H1 (cell line): ENCODE data around the gene TRIM43B. TPM values are rescaled to one million over a fixed set of nuclear protein-coding genes. Genes with fewer than 3 reads are reported as not detected.
"Not testable (repeated sequence)": the region's sequence is repeated elsewhere in the genome, so short reads cannot be mapped to it uniquely, and the experiment has no call there.

Experiments used
- CTCF ChIA-PET: fragments of 300-600 bp; sonication (Branson Sonifier 250); formaldehyde crosslinking; loops from one replicate; lab custom pipeline; 2021; ENCODE audit not compliant: partially characterized antibody; lab: Charles Lee
- POLR2A ChIA-PET: fragments of 300-600 bp; sonication (Branson Sonifier 250); formaldehyde crosslinking; loops from one replicate; lab custom pipeline; 2021; ENCODE audit warnings: inconsistent platforms; ENCODE audit not compliant: partially characterized antibody; lab: Charles Lee
- DNase-seq, 2 experiments: peaks; one replicate each; pipeline versions ENCODE4 v3.0.0 to v3.0.0-alpha.2; 2010 to 2022; ENCODE audit warnings: low spot score in 2 of 2, low read depth in 1 of 2, mixed read lengths in 1 of 2
- FAIRE-seq: peaks from 2 replicates; lab custom pipeline; 2011; peaks lifted over from hg19 to GRCh38; lab: Jason Lieb, UNC
- H2AFZ ChIP-seq: 2 replicates; pipeline ENCODE4 v1.8.1; 2012; ENCODE audit warnings: low read length, inconsistent platforms
- H2AK5ac ChIP-seq: 2 replicates; pipeline ENCODE4 v1.6.1; 2013; ENCODE audit warnings: low read depth, low read length
- H2BK120ac ChIP-seq: replicated peaks from 2 replicates; pipeline ENCODE3; 2013; ENCODE audit warnings: low read depth, low read length, inconsistent platforms
- H2BK12ac ChIP-seq: 2 replicates; pipeline ENCODE4 v1.6.1; 2013; ENCODE audit warnings: low read depth, low read length
- H2BK15ac ChIP-seq: 2 replicates; pipeline ENCODE4 v1.6.1; 2013; ENCODE audit warnings: low read length
- H2BK20ac ChIP-seq: 2 replicates; pipeline ENCODE4 v1.6.1; 2013; ENCODE audit warnings: low read length
- H2BK5ac ChIP-seq: 2 replicates; pipeline ENCODE4 v1.6.1; 2013; ENCODE audit warnings: low read depth, low read length
- H3K14ac ChIP-seq: 2 replicates; pipeline ENCODE4 v1.6.1; 2013; ENCODE audit warnings: inconsistent platforms; ENCODE audit not compliant: insufficient read length
- H3K18ac ChIP-seq: 2 replicates; pipeline ENCODE4 v1.6.1; 2013; ENCODE audit warnings: low read length; ENCODE audit errors: extremely low read depth
- H3K23ac ChIP-seq: 2 replicates; pipeline ENCODE4 v1.6.1; 2013; ENCODE audit warnings: inconsistent platforms; ENCODE audit not compliant: insufficient read length
- H3K23me2 ChIP-seq: 2 replicates; pipeline ENCODE4 v1.6.1; 2013; ENCODE audit warnings: low read depth, low read length
- H3K27ac ChIP-seq: 2 replicates; pipeline ENCODE4 v1.6.1; 2011; ENCODE audit warnings: low read depth, low read length, inconsistent platforms
- H3K27me3 ChIP-seq, 4 experiments: replicated peaks in 1 of 4; 1 replicate in 1 of 4; 2 replicates in 3 of 4; pipeline versions ENCODE4 v1.6.1 to v1.8.1; 2011 to 2013; ENCODE audit warnings: low read length in 3 of 4, mild to moderate bottlenecking in 3 of 4, inconsistent platforms in 2 of 4, mixed read lengths in 2 of 4, moderate library complexity in 1 of 4; ENCODE audit not compliant: control insufficient read depth in 3 of 4, insufficient read depth in 3 of 4; ENCODE audit errors: extremely low read depth in 1 of 4
- H3K36me3 ChIP-seq, 4 experiments: 2 replicates each; pipeline versions ENCODE4 v1.6.1 to v1.8.1; 2011 to 2013; ENCODE audit warnings: mild to moderate bottlenecking in 4 of 4, low read length in 3 of 4, moderate library complexity in 2 of 4, control low read depth in 1 of 4, inconsistent platforms in 1 of 4; ENCODE audit not compliant: insufficient read depth in 4 of 4, control insufficient read depth in 2 of 4
- H3K4ac ChIP-seq: replicated peaks from 2 replicates; pipeline ENCODE3; 2013; ENCODE audit warnings: low read length, low read depth, mixed read lengths, inconsistent platforms; ENCODE audit not compliant: insufficient read length
- H3K4me1 ChIP-seq, 4 experiments: replicated peaks in 1 of 4; 1 replicate in 1 of 4; 2 replicates in 3 of 4; pipeline versions ENCODE4 v1.6.1 to v1.8.1; 2011 to 2013; ENCODE audit warnings: low read length in 3 of 4, inconsistent platforms in 2 of 4, mixed read lengths in 1 of 4; ENCODE audit not compliant: insufficient read depth in 4 of 4, control insufficient read depth in 3 of 4
- H3K4me2 ChIP-seq, 2 experiments: 2 replicates each; pipeline versions ENCODE4 v1.6.1 to v1.8.1; 2011 to 2013; ENCODE audit warnings: low read depth in 2 of 2, low read length in 2 of 2, control low read depth in 1 of 2, inconsistent platforms in 1 of 2, mild to moderate bottlenecking in 1 of 2; ENCODE audit not compliant: insufficient read depth in 1 of 2
- H3K4me3 ChIP-seq, 4 experiments: fragments of 200-600, 300-600 bp in 1 of 4; sonication (generic), shearing (Covaris generic), sonication (Bioruptor Twin) in 1 of 4; 2 replicates each; pipeline versions ENCODE4 v1.5.1 to v1.8.1; 2011 to 2016; ENCODE audit warnings: low read length in 4 of 4, low read depth in 3 of 4, control low read depth in 2 of 4, inconsistent platforms in 2 of 4, mild to moderate bottlenecking in 2 of 4, mixed read lengths in 1 of 4, moderate library complexity in 1 of 4; ENCODE audit not compliant: insufficient read depth in 2 of 4; ENCODE audit errors: extremely low read depth in 1 of 4
- H3K56ac ChIP-seq: replicated peaks from 2 replicates; pipeline ENCODE3; 2013; ENCODE audit warnings: low read depth, mild to moderate bottlenecking, mixed read lengths, low read length, inconsistent platforms; ENCODE audit not compliant: insufficient read length
- H3K79me1 ChIP-seq: 2 replicates; pipeline ENCODE4 v1.6.1; 2013; ENCODE audit warnings: low read depth, low read length, control low read depth
- H3K79me2 ChIP-seq, 2 experiments: 2 replicates each; pipeline versions ENCODE4 v1.6.1 to v1.8.1; 2012 to 2013; ENCODE audit warnings: low read length in 2 of 2, mild to moderate bottlenecking in 2 of 2, inconsistent platforms in 1 of 2; ENCODE audit not compliant: insufficient read depth in 2 of 2, control insufficient read depth in 1 of 2
- H3K9ac ChIP-seq, 4 experiments: replicated peaks in 1 of 4; 1 replicate in 1 of 4; 2 replicates in 3 of 4; pipeline versions ENCODE4 v1.6.1 to v1.8.1; 2011 to 2013; ENCODE audit warnings: low read depth in 3 of 4, low read length in 3 of 4, control low read depth in 2 of 4, mild to moderate bottlenecking in 2 of 4, moderate library complexity in 2 of 4, inconsistent platforms in 1 of 4; ENCODE audit errors: extremely low read depth in 1 of 4
- H3K9me3 ChIP-seq, 2 experiments: 2 replicates each; pipeline versions ENCODE4 v1.6.1 to v1.8.1; 2012 to 2013; ENCODE audit warnings: mild to moderate bottlenecking in 2 of 2, moderate library complexity in 2 of 2, control low read depth in 1 of 2, inconsistent platforms in 1 of 2, low read depth in 1 of 2, low read length in 1 of 2, mixed read lengths in 1 of 2; ENCODE audit not compliant: insufficient read depth in 2 of 2
- H4K20me1 ChIP-seq, 2 experiments: replicated peaks in 1 of 2; 2 replicates each; pipeline versions ENCODE3 to v1.8.1; 2011 to 2013; ENCODE audit warnings: inconsistent platforms in 2 of 2, low read length in 2 of 2, mild to moderate bottlenecking in 1 of 2; ENCODE audit not compliant: insufficient read depth in 2 of 2, control insufficient read depth in 1 of 2
- H4K5ac ChIP-seq: 2 replicates; pipeline ENCODE4 v1.6.1; 2013; ENCODE audit warnings: low read length, low read depth, mixed read lengths, inconsistent platforms; ENCODE audit not compliant: insufficient read length
- H4K8ac ChIP-seq: 2 replicates; pipeline ENCODE4 v1.8.0; 2013; ENCODE audit warnings: mild to moderate bottlenecking, moderate library complexity, low read length, inconsistent platforms; ENCODE audit not compliant: insufficient read depth; ENCODE audit errors: extremely low read depth
- H4K91ac ChIP-seq: replicated peaks from 2 replicates; pipeline ENCODE3; 2013; ENCODE audit warnings: low read length, mixed read lengths, inconsistent platforms; ENCODE audit not compliant: insufficient read length
- WGBS, 2 experiments: shearing (Covaris generic) in 1 of 2; methylation state at CpG; one replicate each; pipeline versions ENCODE4 v1.1.6 to v1.1.7; 2013 to 2015; ENCODE audit warnings: low lambda C conversion rate in 2 of 2, mixed read lengths in 2 of 2, inconsistent platforms in 1 of 2, low coverage in 1 of 2, missing lambda C conversion rate in 1 of 2; ENCODE audit not compliant: insufficient replicate concordance in 2 of 2, insufficient coverage in 1 of 2, insufficient read length in 1 of 2; ENCODE audit errors: extremely low coverage in 1 of 2, missing lambda C conversion rate in 1 of 2; 5-methylcytosine and 5-hydroxymethylcytosine counted together
- polyA plus RNA-seq, 7 experiments: library from polyadenylated mRNA; depleted of rRNA in 3 of 7; stranded (reverse) in 5 of 7; unstranded in 2 of 7; fragments of >200 nt in 5 of 7; fragments of 200-250 nt in 2 of 7; gene quantifications; 1 replicate in 5 of 7; 2 replicates in 1 of 7; 4 replicates in 1 of 7; pipeline versions ENCODE4 v1.2.1 to v1.2.3, GENCODE V29; 2011 to 2013; ENCODE audit warnings: missing spikeins in 2 of 7, mixed read lengths in 2 of 7
- total RNA-seq: library from RNA; stranded (reverse); fragmentation: NEBNext Ultra II Directional; extraction: Animal tissue kit (Norgen Biotek cat#: 25700); gene quantifications from 2 replicates; pipeline ENCODE4 v1.2.1, GENCODE V29; 2021

The TRIM43B gene
- total and polyA plus RNA-seq, 2 of the 8 experiments (the other 6 are each of a cell fraction or from before 2014, with no cell fraction given) = not detected

DNA sequence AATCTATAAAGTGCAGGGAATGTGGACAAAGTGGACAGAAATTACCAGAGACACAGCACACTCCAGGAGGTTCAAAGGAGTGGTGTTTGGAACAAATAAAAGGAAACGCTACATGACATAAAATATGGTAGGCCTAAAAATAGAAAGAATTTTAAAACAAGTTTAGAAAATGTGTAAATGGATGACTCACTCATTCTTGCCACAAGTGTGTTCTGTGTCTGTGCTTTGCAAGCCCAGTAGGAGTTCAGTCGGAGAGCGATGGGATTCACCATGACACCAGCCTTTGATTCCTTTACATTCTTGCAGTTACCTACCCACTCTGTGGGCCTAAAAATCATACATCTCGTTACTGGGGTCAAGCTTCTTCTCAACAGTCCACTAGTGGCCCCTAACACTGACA lies 51.2 kb downstream of the TRIM43B start:
- H2BK12ac ChIP-seq, H3K23ac ChIP-seq, H2BK15ac ChIP-seq, H4K91ac ChIP-seq, H2AFZ ChIP-seq, DNase-seq, H2BK20ac ChIP-seq, H2AK5ac ChIP-seq, H2BK120ac ChIP-seq, H4K8ac ChIP-seq, H3K9ac ChIP-seq, H2BK5ac ChIP-seq, H3K18ac ChIP-seq, POLR2A ChIA-PET, H3K27me3 ChIP-seq, FAIRE-seq, H3K4me1 ChIP-seq, H4K20me1 ChIP-seq, H3K36me3 ChIP-seq, H3K4ac ChIP-seq, CTCF ChIA-PET, H3K79me2 ChIP-seq, H3K56ac ChIP-seq, H3K79me1 ChIP-seq, H4K5ac ChIP-seq, H3K27ac ChIP-seq, H3K4me2 ChIP-seq, H3K4me3 ChIP-seq, H3K14ac ChIP-seq, H3K23me2 ChIP-seq: not testable (repeated sequence)
- H3K9me3 ChIP-seq = peaks cover 2 to 14% of the 10 kb centered on the region in 2 experiments; a peak in 1 of 4 replicates
- WGBS, 2 experiments = 67% methylated on average over 1 of the region's 4 CpGs; no CpG with 5 or more reads in 1 of the 2 experiments

DNA sequence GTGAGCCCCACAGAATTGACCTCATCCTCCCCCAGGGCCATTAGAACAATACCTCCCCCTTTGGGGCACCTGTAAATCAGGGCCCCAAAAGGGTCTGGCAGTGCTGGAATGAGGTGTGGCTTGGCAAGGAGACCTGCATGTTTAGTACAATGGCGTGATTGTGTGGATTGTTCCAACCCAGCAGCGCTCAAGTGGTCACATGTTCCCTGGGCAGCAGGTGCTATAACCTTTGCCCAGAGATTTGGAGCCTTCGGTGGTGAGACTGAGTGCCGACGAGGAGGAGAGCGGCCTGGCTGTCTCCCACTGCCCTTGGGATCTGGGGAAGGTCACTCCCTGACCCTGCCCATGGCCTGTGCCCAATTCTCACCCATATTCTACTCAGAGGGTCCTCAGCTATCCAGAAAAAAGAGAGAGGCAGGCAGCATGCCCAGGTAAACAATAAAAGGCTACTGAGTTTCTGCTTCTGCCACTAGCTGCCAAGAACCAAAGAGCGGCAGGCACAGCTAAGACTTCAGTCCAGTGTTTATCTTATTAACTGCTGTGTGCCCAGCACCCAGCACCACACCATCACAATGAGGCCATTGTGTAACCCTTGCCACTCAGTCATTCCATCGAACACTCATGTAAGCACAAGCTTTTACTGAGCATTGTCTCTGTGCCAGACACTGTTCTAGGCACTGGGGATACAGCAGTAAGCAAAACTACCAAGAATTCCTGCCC lies 54.6 kb downstream of the TRIM43B start:
- CTCF ChIA-PET, H4K20me1 ChIP-seq, H3K36me3 ChIP-seq, H2BK20ac ChIP-seq, H3K23me2 ChIP-seq, H2BK12ac ChIP-seq, H4K5ac ChIP-seq, H4K8ac ChIP-seq, H3K23ac ChIP-seq, DNase-seq, H3K4me2 ChIP-seq, H2BK120ac ChIP-seq, H4K91ac ChIP-seq, POLR2A ChIA-PET, H3K4me1 ChIP-seq, H3K4ac ChIP-seq, H3K27me3 ChIP-seq, H3K27ac ChIP-seq, H3K18ac ChIP-seq, FAIRE-seq, H3K79me1 ChIP-seq, H2BK15ac ChIP-seq, H3K4me3 ChIP-seq, H3K14ac ChIP-seq, H3K9ac ChIP-seq, H2BK5ac ChIP-seq, H2AK5ac ChIP-seq, H2AFZ ChIP-seq, H3K79me2 ChIP-seq, H3K56ac ChIP-seq: not testable (repeated sequence)
- WGBS, 2 experiments = no CpG with 5 or more reads among the region's 8 CpGs
- peaks cover 2 to 14% of the 10 kb centered on the region in 2 experiments; a peak in 2 of 4 replicates for H3K9me3 ChIP-seq
